IMR-90 (cell line): ENCODE results near the gene MICA.

Experiments
- CEBPB ChIP-seq: IDR thresholded peaks from 2 replicates; pipeline ENCODE4 v1.6.1; 2012; ENCODE audit warnings: low read depth, low read length, improper control_type of control experiment
- CTCF ChIP-seq: conservative IDR thresholded peaks from 2 replicates; pipeline ENCODE4 v1.5.1; 2012; ENCODE audit warnings: mild to moderate bottlenecking, low read depth, low read length, improper control_type of control experiment
- FOS ChIP-seq: fragments of 150-350 bp; IDR thresholded peaks from 2 replicates; pipeline ENCODE4 v1.6.1; 2016; ENCODE audit warnings: low read depth, low read length
- POLR2A ChIP-seq: IDR thresholded peaks from 2 replicates; pipeline ENCODE4 v1.6.1; 2012; ENCODE audit warnings: mild to moderate bottlenecking, low read depth, low read length
- RFX5 ChIP-seq: IDR thresholded peaks from 2 replicates; pipeline ENCODE4 v1.8.0; 2012; ENCODE audit warnings: low read depth, mild to moderate bottlenecking, low read length, moderate library complexity

GRCh38 chr6:31420546-31420945 lies 17.2 kb downstream of the MICA start:
- TF ChIP-seq CTCF (no peak), POLR2A (no peak), FOS (no peak), CEBPB (no peak), RFX5 (no peak)
